Endometrial microvascular endothelial cells (primary cell): Measurements from ENCODE around the gene RBMS1. TPM values are rescaled to one million over a fixed set of nuclear protein-coding genes. Genes with fewer than 3 reads are reported as not detected.
"Not testable (repeated sequence)": the region's sequence is repeated elsewhere in the genome, so short reads cannot be mapped to it uniquely, and the experiment has no call there.

Experiments
- in situ Hi-C: cut with HindIII; loops from 2 replicates; pipeline ENCODE4 v1.10.0; 2017; ENCODE audit warnings: low sequenced_read_pairs, low pct_unique_long_range_greater_than_20kb; ENCODE audit errors: inconsistent ontology term
- total RNA-seq: library from RNA; depleted of rRNA; stranded (reverse); fragments of >200 nt; gene quantifications from one replicate; pipeline ENCODE4 v1.2.3, GENCODE V29; 2015; ENCODE audit errors: inconsistent ontology term

RBMS1 gene
- total RNA-seq, 1 donor from 2014 or later: 61.1 TPM

GRCh38 chr2:160453111-160453820 lies 40.3 kb downstream of the RBMS1 start:
- in situ Hi-C loops: no loop called here

GRCh38 chr2:160450486-160450885 lies 43.1 kb downstream of the RBMS1 start:
- in situ Hi-C loops: no loop called here

- in situ Hi-C loops: not testable (repeated sequence)
These were observed 44.8 kb downstream of the RBMS1 start for GRCh38 chr2:160448821-160449220.

- in situ Hi-C loops: no loop called here
These were observed 47.9 kb downstream of the RBMS1 start for GRCh38 chr2:160445673-160446072.

- in situ Hi-C loops: no loop called here
These were observed 51.0 kb downstream of the RBMS1 start for GRCh38 chr2:160442603-160443002.

- in situ Hi-C loops: no loop called here
These were observed 52.7 kb downstream of the RBMS1 start for GRCh38 chr2:160440888-160441287.

GRCh38 chr2:160439038-160439437 lies 54.6 kb downstream of the RBMS1 start:
- in situ Hi-C loops: not testable (repeated sequence)

GRCh38 chr2:160437273-160437672 lies 56.3 kb downstream of the RBMS1 start:
- in situ Hi-C loops: no loop called here

- in situ Hi-C loops: no loop called here
These were observed 59.2 kb downstream of the RBMS1 start for GRCh38 chr2:160434254-160434948.

- in situ Hi-C loops: no loop called here
These were observed 60.0 kb downstream of the RBMS1 start for GRCh38 chr2:160433466-160434140.

- in situ Hi-C loops: no loop called here
These were observed 61.0 kb downstream of the RBMS1 start for GRCh38 chr2:160432633-160433032.

- in situ Hi-C loops: no loop called here
These were observed 62.2 kb downstream of the RBMS1 start for GRCh38 chr2:160431441-160431840.

- in situ Hi-C loops: no loop called here
These were observed 63.6 kb downstream of the RBMS1 start for GRCh38 chr2:160430001-160430344.

- in situ Hi-C loops: no loop called here
These were observed 64.2 kb downstream of the RBMS1 start for GRCh38 chr2:160429248-160430000.

- in situ Hi-C loops: no loop called here
These were observed 65.2 kb downstream of the RBMS1 start for GRCh38 chr2:160428405-160428763.

- in situ Hi-C loops: no loop called here
These were observed 65.8 kb downstream of the RBMS1 start for GRCh38 chr2:160427629-160428404.

GRCh38 chr2:160426604-160427003 lies 67.0 kb downstream of the RBMS1 start:
- in situ Hi-C loops: no loop called here

GRCh38 chr2:160425434-160426151 lies 68.0 kb downstream of the RBMS1 start:
- in situ Hi-C loops: no loop called here
